SK-N-SH (cell line): ENCODE results near the gene MCF2L2. TPM values are rescaled to one million over a fixed set of nuclear protein-coding genes. Genes with fewer than 3 reads are reported as not detected.

ENCODE experiments used
- CTCF ChIA-PET: fragments of 300-600, 350-600 bp; formaldehyde crosslinking; extraction: SDS; loops from one replicate; lab custom pipeline; 2021; lab: Yijun Ruan, JAX
- POLR2A ChIA-PET: fragments of 350-600 bp; sonication (Branson Sonifier 250); formaldehyde crosslinking; extraction: SDS; loops from one replicate; lab custom pipeline; 2020; ENCODE audit warnings: antibody characterized with exemption, inconsistent platforms; lab: Yijun Ruan, JAX
- DNase-seq: peaks from one replicate; pipeline ENCODE4 v3.0.0; 2012
- H2AFZ ChIP-seq: fragments of 200-600 bp; sonication (generic); 2 replicates; pipeline ENCODE4 v1.8.1; 2016; ENCODE audit warnings: antibody characterized with exemption, mild to moderate bottlenecking, low read depth
- H3F3A ChIP-seq: fragments of 200-600 bp; sonication (generic); replicated peaks from 2 replicates; pipeline ENCODE3; 2016; ENCODE audit warnings: antibody characterized with exemption, mild to moderate bottlenecking; ENCODE audit not compliant: insufficient read depth
- H3K27ac ChIP-seq, 2 experiments: fragments of 200-500 bp in 1 of 2; fragments of 200-600 bp in 1 of 2; sonication (Bioruptor generic) in 1 of 2; sonication (generic), shearing (Covaris generic) in 1 of 2; 2 replicates each; pipeline versions ENCODE4 v1.5.1 to v1.6.1; 2014 to 2016; ENCODE audit warnings: low read depth in 2 of 2, inconsistent platforms in 1 of 2, low read length in 1 of 2, mild to moderate bottlenecking in 1 of 2, mixed read lengths in 1 of 2
- H3K27me3 ChIP-seq: fragments of 200-600 bp; sonication (generic), shearing (Covaris generic); 2 replicates; pipeline ENCODE4 v1.6.1; 2016; ENCODE audit warnings: mixed run types; ENCODE audit not compliant: insufficient read depth
- H3K36me3 ChIP-seq, 2 experiments: fragments of 200-500 bp in 1 of 2; fragments of 200-600 bp in 1 of 2; sonication (Bioruptor generic) in 1 of 2; sonication (generic) in 1 of 2; replicated peaks in 1 of 2; 2 replicates each; pipeline versions ENCODE3 to v1.5.1; 2014 to 2016; ENCODE audit warnings: low read length in 1 of 2, mild to moderate bottlenecking in 1 of 2; ENCODE audit not compliant: insufficient read depth in 2 of 2, control insufficient read depth in 1 of 2
- H3K4me1 ChIP-seq, 2 experiments: fragments of 200-500 bp in 1 of 2; fragments of 200-600 bp in 1 of 2; sonication (Bioruptor generic) in 1 of 2; sonication (generic), shearing (Covaris generic) in 1 of 2; 2 replicates each; pipeline versions ENCODE4 v1.5.1 to v1.6.1; 2014 to 2016; ENCODE audit warnings: low read depth in 1 of 2, low read length in 1 of 2, mixed run types in 1 of 2; ENCODE audit not compliant: insufficient read depth in 2 of 2, control insufficient read depth in 1 of 2
- H3K4me2 ChIP-seq: fragments of 200-600 bp; sonication (generic), shearing (Covaris generic); 2 replicates; pipeline ENCODE4 v1.6.1; 2017; ENCODE audit warnings: mixed run types
- H3K4me3 ChIP-seq, 2 experiments: fragments of 200-500 bp in 1 of 2; fragments of 200-600 bp in 1 of 2; sonication (Bioruptor generic) in 1 of 2; sonication (generic), shearing (Covaris generic) in 1 of 2; 2 replicates each; pipeline versions ENCODE4 v1.5.1 to v1.8.1; 2014 to 2016; ENCODE audit warnings: low read depth in 2 of 2, inconsistent platforms in 1 of 2, low read length in 1 of 2, mild to moderate bottlenecking in 1 of 2, mixed read lengths in 1 of 2, moderate library complexity in 1 of 2
- H3K79me2 ChIP-seq: fragments of 200-600 bp; sonication (generic); 2 replicates; pipeline ENCODE4 v1.8.1; 2017; ENCODE audit warnings: mild to moderate bottlenecking; ENCODE audit not compliant: insufficient read depth
- H3K9ac ChIP-seq: fragments of 200-600 bp; sonication (generic); 2 replicates; pipeline ENCODE4 v1.6.1; 2017; ENCODE audit warnings: mixed run types
- H3K9me2 ChIP-seq: fragments of 200-600 bp; sonication (generic); 2 replicates; pipeline ENCODE4 v1.6.1; 2017; ENCODE audit warnings: mixed run types
- H3K9me3 ChIP-seq: fragments of 200-600 bp; sonication (generic); 2 replicates; pipeline ENCODE4 v1.6.1; 2017; ENCODE audit warnings: mixed run types, mild to moderate bottlenecking, moderate library complexity
- H4K20me1 ChIP-seq: fragments of 200-600 bp; sonication (generic); 2 replicates; pipeline ENCODE4 v1.6.1; 2017; ENCODE audit warnings: mild to moderate bottlenecking, mixed run types; ENCODE audit not compliant: insufficient read depth
- CHD2 ChIP-seq: fragments of 150-350 bp; IDR thresholded peaks from 2 replicates; pipeline ENCODE4 v1.6.1; 2018; ENCODE audit warnings: low read length; ENCODE audit not compliant: partially characterized antibody
- ELF1 ChIP-seq: IDR thresholded peaks from 2 replicates; pipeline ENCODE4 v1.4.0; 2012
- EP300 ChIP-seq, 2 experiments: IDR thresholded peaks; 2 replicates each; pipeline versions ENCODE4 v1.4.0 to v1.6.1; 2012; ENCODE audit warnings: borderline replicate concordance in 1 of 2, low read depth in 1 of 2, low read length in 1 of 2
- FOSL2 ChIP-seq: IDR thresholded peaks from 2 replicates; pipeline ENCODE4 v1.4.0; 2012; ENCODE audit warnings: low read depth, mild to moderate bottlenecking, moderate library complexity, borderline replicate concordance
- FOXJ3 ChIP-seq: sonication (generic); formaldehyde crosslinking; IDR thresholded peaks from 2 replicates; pipeline ENCODE4 v1.5.1; 2020; ENCODE audit warnings: mild to moderate bottlenecking, missing genetic modification reagents
- FOXM1 ChIP-seq: IDR thresholded peaks from 2 replicates; pipeline ENCODE4 v1.4.0; 2012; ENCODE audit warnings: low read depth, mild to moderate bottlenecking
- JUND ChIP-seq: IDR thresholded peaks from 2 replicates; pipeline ENCODE4 v1.4.0; 2012
- MEF2A ChIP-seq: IDR thresholded peaks from 2 replicates; pipeline ENCODE4 v1.4.0; 2012; ENCODE audit warnings: low read depth, borderline replicate concordance
- MXI1 ChIP-seq: IDR thresholded peaks from 2 replicates; pipeline ENCODE4 v1.6.1; 2012; ENCODE audit warnings: mild to moderate bottlenecking, low read depth, low read length, improper control_type of control experiment
- NRF1 ChIP-seq: IDR thresholded peaks from 2 replicates; pipeline ENCODE4 v1.6.1; 2012; ENCODE audit warnings: low read depth, mild to moderate bottlenecking, low read length
- POLR2AphosphoS5 ChIP-seq: IDR thresholded peaks from 2 replicates; pipeline ENCODE4 v1.6.1; 2012; ENCODE audit warnings: low read depth, low read length
- RAD21 ChIP-seq: IDR thresholded peaks from 2 replicates; pipeline ENCODE4 v1.6.1; 2012; ENCODE audit warnings: mild to moderate bottlenecking, low read length
- RFX5 ChIP-seq: IDR thresholded peaks from 2 replicates; pipeline ENCODE4 v1.6.1; 2012; ENCODE audit warnings: mild to moderate bottlenecking, improper control_type of control experiment, low read length
- SIN3A ChIP-seq: IDR thresholded peaks from 2 replicates; pipeline ENCODE4 v1.6.1; 2012; ENCODE audit warnings: low read depth, mild to moderate bottlenecking, low read length, moderate library complexity, borderline replicate concordance
- TAF1 ChIP-seq: IDR thresholded peaks from 2 replicates; pipeline ENCODE4 v1.6.1; 2012; ENCODE audit warnings: low read depth, mild to moderate bottlenecking, low read length, moderate library complexity, borderline replicate concordance
- TEAD4 ChIP-seq: IDR thresholded peaks from 2 replicates; pipeline ENCODE4 v1.4.0; 2012; ENCODE audit warnings: mild to moderate bottlenecking, borderline replicate concordance; ENCODE audit not compliant: insufficient read depth
- WGBS: methylation state at CpG from one replicate; pipeline ENCODE4 v1.1.6; 2017; ENCODE audit warnings: low lambda C conversion rate; 5-methylcytosine and 5-hydroxymethylcytosine counted together
- polyA plus RNA-seq, 3 experiments: library from polyadenylated mRNA; depleted of rRNA; stranded (reverse); fragments of >200 nt; gene quantifications; 2 replicates each; pipeline ENCODE4 v1.2.3, GENCODE V29; 2012

MCF2L2 gene
- polyA plus RNA-seq, 1 of the 3 experiments (the other 2 are of a cell fraction) = 0.56 TPM

GRCh38 chr3:183339461-183340086 lies 88.8 kb downstream of the MCF2L2 start:
- Histone ChIP-seq H3K4me3 (no peak overlapping the region), H3F3A (no peaks in the 10 kb centered on the region), H3K9ac (no peak overlapping the region), H3K9me2 (no peaks in the 10 kb centered on the region), H2AFZ (no peak overlapping the region), H3K36me3 (no peaks in the 10 kb centered on the region), H3K9me3 (no peaks in the 10 kb centered on the region), H3K4me1 (no peaks in the 10 kb centered on the region; a peak in 1 of 4 replicates), H3K79me2 (no peaks in the 10 kb centered on the region), H3K4me2 (no peak overlapping the region), H3K27ac (no peak overlapping the region), H4K20me1 (no peaks in the 10 kb centered on the region), H3K27me3 (no peaks in the 10 kb centered on the region)
- 81% methylated on average over 8 of the region's 8 CpGs for WGBS
- ChIA-PET POLR2A (no interaction called here), CTCF (no interaction called here)
- no peak for DNase-seq
- no peak for TF ChIP-seq MEF2A
- TF ChIP-seq ELF1 = no peak

GRCh38 chr3:183338520-183338919 lies 89.9 kb downstream of the MCF2L2 start:
- H3K36me3 ChIP-seq = no peaks in the 10 kb centered on the region
- no peak overlapping the region for H2AFZ ChIP-seq
- WGBS = 91% methylated on average over 7 of the region's 7 CpGs
- DNase-seq = no peak
- H3K4me2 ChIP-seq = no peak overlapping the region
- no peak overlapping the region for H3K9ac ChIP-seq
- no peak overlapping the region for H3K4me3 ChIP-seq
- H3K27ac ChIP-seq = no peak overlapping the region
- no peaks in the 10 kb centered on the region for H3K9me3 ChIP-seq
- TF ChIP-seq SIN3A = no peak
- ChIA-PET CTCF (no interaction called here), POLR2A (no interaction called here)
- H3K27me3 ChIP-seq = no peaks in the 10 kb centered on the region
- no peaks in the 10 kb centered on the region for H3F3A ChIP-seq
- H3K9me2 ChIP-seq = no peaks in the 10 kb centered on the region
- H3K4me1 ChIP-seq = no peaks in the 10 kb centered on the region; a peak in 1 of 4 replicates
- H3K79me2 ChIP-seq = no peaks in the 10 kb centered on the region
- no peaks in the 10 kb centered on the region for H4K20me1 ChIP-seq

GRCh38 chr3:183332487-183332886 lies 95.9 kb downstream of the MCF2L2 start:
- Histone ChIP-seq H3K79me2 (no peaks in the 10 kb centered on the region), H3K9me2 (no peaks in the 10 kb centered on the region), H3K27ac (no peak overlapping the region), H3K36me3 (no peaks in the 10 kb centered on the region), H3K27me3 (no peaks in the 10 kb centered on the region), H3F3A (no peaks in the 10 kb centered on the region), H3K4me3 (no peak overlapping the region), H3K4me1 (peaks cover 0 to 11% of the 10 kb centered on the region in 2 experiments; a peak in 3 of 4 replicates), H2AFZ (no peak overlapping the region), H3K9ac (no peak overlapping the region), H3K9me3 (no peaks in the 10 kb centered on the region), H3K4me2 (no peak overlapping the region), H4K20me1 (no peaks in the 10 kb centered on the region)
- ChIA-PET CTCF (no interaction called here), POLR2A (no interaction called here)
- TF ChIP-seq POLR2AphosphoS5 = no peak
- no peak for TF ChIP-seq FOXM1
- TF ChIP-seq RFX5 = no peak
- no peak for TF ChIP-seq MXI1
- no peak for TF ChIP-seq EP300 (IDR thresholded peaks at IDR 0.05; ENCODE audit: borderline replicate concordance in 1 of 2, low read depth in 1 of 2, low read length in 1 of 2)
- TF ChIP-seq TEAD4 = no peak
- TF ChIP-seq FOXJ3 (CRISPR knock-in tag) = no peak
- no peak for TF ChIP-seq RAD21
- no peak for TF ChIP-seq ELF1
- TF ChIP-seq JUND = no peak
- TF ChIP-seq CHD2 = no peak
- no peak for TF ChIP-seq TAF1
- TF ChIP-seq FOSL2 = no peak
- no peak for TF ChIP-seq NRF1
- TF ChIP-seq MEF2A = no peak
- 89% methylated on average over 8 of the region's 8 CpGs for WGBS
- no peak for DNase-seq
